GM18499 (cell line): ENCODE results near the gene DNAJC1.

Experiments
- ATAC-seq: cut with Tn5 transposase; IDR thresholded peaks from one replicate; pipeline ENCODE4 v1.9.1; 2021; ENCODE audit warnings: moderate number of reproducible peaks; ENCODE audit not compliant: insufficient read depth, unreplicated experiment

The DNAJC1 gene

GRCh38 chr10:21797984-21798765 is 205.4 kb downstream of the DNAJC1 start:
- no peak for ATAC-seq

- no peak for ATAC-seq
Observed at GRCh38 chr10:21797533-21797932, 206.0 kb downstream of the DNAJC1 start.

GRCh38 chr10:21791276-21791675 is 212.3 kb downstream of the DNAJC1 start:
- ATAC-seq: no peak

- ATAC-seq: no peak
Observed at GRCh38 chr10:21776883-21777282, 226.6 kb downstream of the DNAJC1 start.

GRCh38 chr10:21771219-21771618 is 232.3 kb downstream of the DNAJC1 start:
- no peak for ATAC-seq

- ATAC-seq: no peak
Observed at GRCh38 chr10:21769041-21769440, 234.5 kb downstream of the DNAJC1 start.

- no peak for ATAC-seq
Observed at GRCh38 chr10:21764466-21765189, 238.9 kb downstream of the DNAJC1 start.

GRCh38 chr10:21760332-21760731 is 243.2 kb downstream of the DNAJC1 start:
- no peak for ATAC-seq

- ATAC-seq: no peak
Observed at GRCh38 chr10:21759232-21759631, 244.3 kb downstream of the DNAJC1 start.

- no peak for ATAC-seq
Observed at GRCh38 chr10:21758696-21759095, 244.8 kb downstream of the DNAJC1 start.

GRCh38 chr10:21758239-21758638 is 245.3 kb downstream of the DNAJC1 start:
- no peak for ATAC-seq

- no peak for ATAC-seq
Observed at GRCh38 chr10:21757185-21757901, 246.2 kb downstream of the DNAJC1 start.

- no peak for ATAC-seq
Observed at GRCh38 chr10:21756707-21757106, 246.8 kb downstream of the DNAJC1 start.

GRCh38 chr10:21754410-21755011 is 249.0 kb downstream of the DNAJC1 start:
- ATAC-seq: no peak

- ATAC-seq: no peak
Observed at GRCh38 chr10:21753497-21754270, 249.8 kb downstream of the DNAJC1 start.

GRCh38 chr10:21751341-21752310 is 251.9 kb downstream of the DNAJC1 start:
- no peak for ATAC-seq

GRCh38 chr10:21750424-21750823 is 253.1 kb downstream of the DNAJC1 start:
- no peak for ATAC-seq

- ATAC-seq: no peak
Observed at GRCh38 chr10:21749788-21750187, 253.7 kb downstream of the DNAJC1 start.

GRCh38 chr10:21747809-21748208 is 255.7 kb downstream of the DNAJC1 start:
- ATAC-seq: no peak
